ENCODE measurements around the gene MARCHF7. TPM values are rescaled to one million over a fixed set of nuclear protein-coding genes. Genes with fewer than 3 reads are reported as not detected.

MARCHF7 gene
- total RNA-seq, 1 donor from 2014 or later, result 86.7 TPM

- intact Hi-C loops (cut with micrococcal nuclease), result loop anchor here (1.0 to 5.0 kb wide), 2 partner anchors 9 to 164 kb away; no protein-coding TSS in a partner anchor
- no peak for DNase-seq
- TF ChIP-seq, protein P1, sequence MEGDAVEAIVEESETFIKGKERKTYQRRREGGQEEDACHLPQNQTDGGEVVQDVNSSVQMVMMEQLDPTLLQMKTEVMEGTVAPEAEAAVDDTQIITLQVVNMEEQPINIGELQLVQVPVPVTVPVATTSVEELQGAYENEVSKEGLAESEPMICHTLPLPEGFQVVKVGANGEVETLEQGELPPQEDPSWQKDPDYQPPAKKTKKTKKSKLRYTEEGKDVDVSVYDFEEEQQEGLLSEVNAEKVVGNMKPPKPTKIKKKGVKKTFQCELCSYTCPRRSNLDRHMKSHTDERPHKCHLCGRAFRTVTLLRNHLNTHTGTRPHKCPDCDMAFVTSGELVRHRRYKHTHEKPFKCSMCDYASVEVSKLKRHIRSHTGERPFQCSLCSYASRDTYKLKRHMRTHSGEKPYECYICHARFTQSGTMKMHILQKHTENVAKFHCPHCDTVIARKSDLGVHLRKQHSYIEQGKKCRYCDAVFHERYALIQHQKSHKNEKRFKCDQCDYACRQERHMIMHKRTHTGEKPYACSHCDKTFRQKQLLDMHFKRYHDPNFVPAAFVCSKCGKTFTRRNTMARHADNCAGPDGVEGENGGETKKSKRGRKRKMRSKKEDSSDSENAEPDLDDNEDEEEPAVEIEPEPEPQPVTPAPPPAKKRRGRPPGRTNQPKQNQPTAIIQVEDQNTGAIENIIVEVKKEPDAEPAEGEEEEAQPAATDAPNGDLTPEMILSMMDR (IDR thresholded peaks at IDR 0.05), result no peak
- no peak for ATAC-seq (ENCODE audit: low read depth)
- ChIA-PET CTCF (no interaction called here), POLR2A (no interaction called here)
- Mint-ChIP-seq H3K27ac (no peak overlapping the region), H3K4me1 (no peaks in the 10 kb centered on the region), H3K4me3 (no peak overlapping the region), H3K27me3 (no peaks in the 10 kb centered on the region), H3K9me3 (no peaks in the 10 kb centered on the region), H3K36me3 (ENCODE audit: low read depth) (peaks cover 58% of the 10 kb centered on the region)
Measured at GRCh38 chr2:159758686-159759085, 46.4 kb downstream of the MARCHF7 start.

- Mint-ChIP-seq H3K9me3 (no peaks in the 10 kb centered on the region), H3K4me3 (no peak overlapping the region), H3K27me3 (no peaks in the 10 kb centered on the region), H3K36me3 (ENCODE audit: low read depth) (peaks cover 61% of the 10 kb centered on the region), H3K4me1 (no peaks in the 10 kb centered on the region), H3K27ac (no peak overlapping the region)
- intact Hi-C loops (cut with micrococcal nuclease), result loop anchor here (1.0 to 5.0 kb wide), 2 partner anchors 10 to 163 kb away; no protein-coding TSS in a partner anchor
- ChIA-PET CTCF (no interaction called here), POLR2A (no interaction called here)
- ATAC-seq (ENCODE audit: low read depth) (no peak), DNase-seq (no peak)
- TF ChIP-seq, protein P1 (IDR thresholded peaks at IDR 0.05), result no peak
Measured at GRCh38 chr2:159759577-159759976, 47.3 kb downstream of the MARCHF7 start.

- Mint-ChIP-seq H3K27me3 (no peaks in the 10 kb centered on the region), H3K9me3 (no peaks in the 10 kb centered on the region), H3K36me3 (ENCODE audit: low read depth) (peaks cover 68% of the 10 kb centered on the region), H3K4me1 (no peaks in the 10 kb centered on the region), H3K27ac (no peak overlapping the region), H3K4me3 (no peak overlapping the region)
- CTCF ChIA-PET, result no interaction called here
- POLR2A ChIA-PET, result interaction anchor here (0.7 kb wide), 1 partner anchor 17 kb away, joined by 3 read pairs; no protein-coding TSS in a partner anchor
- intact Hi-C loops (cut with micrococcal nuclease), result no loop called here
- ATAC-seq (ENCODE audit: low read depth) (no peak), DNase-seq (no peak)
- TF ChIP-seq, protein P1 (IDR thresholded peaks at IDR 0.05), result no peak
Measured at GRCh38 chr2:159760326-159760725, 48.0 kb downstream of the MARCHF7 start.

GRCh38 chr2:159762075-159762474 lies 49.8 kb downstream of the MARCHF7 start:
- POLR2A ChIA-PET, result no interaction called here
- H3K4me1 Mint-ChIP-seq, result no peaks in the 10 kb centered on the region
- H3K9me3 Mint-ChIP-seq, result no peaks in the 10 kb centered on the region
- TF ChIP-seq, protein P1 (IDR thresholded peaks at IDR 0.05), result no peak
- peaks cover 79% of the 10 kb centered on the region for H3K36me3 Mint-ChIP-seq (ENCODE audit: low read depth)
- ATAC-seq (ENCODE audit: low read depth) (no peak), DNase-seq (no peak)
- no peak overlapping the region for H3K4me3 Mint-ChIP-seq
- CTCF ChIA-PET, result no interaction called here
- H3K27ac Mint-ChIP-seq, result no peak overlapping the region
- H3K27me3 Mint-ChIP-seq, result no peaks in the 10 kb centered on the region
- intact Hi-C loops (cut with micrococcal nuclease), result no loop called here

Other genes with a start within 250 kb of the MARCHF7 start
- 21.9 and 22.0 TPM in 2 replicates for gene BAZ2B, start 96.0 kb upstream of the MARCHF7 start, total RNA-seq
- gene CD302, start 85.7 kb downstream of the MARCHF7 start, total RNA-seq, result 1.2 and 1.5 TPM in 2 replicates
- gene LY75, start 192.2 kb downstream of the MARCHF7 start, total RNA-seq, result 99.5 and 107 TPM in 2 replicates